NCI-H1417 (cell line): Measurements from ENCODE around the gene E2F3.
A peak's percentile ranks its signal among the peaks of the same experiment; 100 is the strongest.

ENCODE experiments used
- DNase-seq, 3 experiments: peaks; one replicate each; lab custom pipeline; 2025; lab: John Stamatoyannopoulos, UW

E2F3 gene

GRCh38 chr6:20533746-20534294 is 132.1 kb downstream of the E2F3 start:
- DNase-seq = no peak

DNA sequence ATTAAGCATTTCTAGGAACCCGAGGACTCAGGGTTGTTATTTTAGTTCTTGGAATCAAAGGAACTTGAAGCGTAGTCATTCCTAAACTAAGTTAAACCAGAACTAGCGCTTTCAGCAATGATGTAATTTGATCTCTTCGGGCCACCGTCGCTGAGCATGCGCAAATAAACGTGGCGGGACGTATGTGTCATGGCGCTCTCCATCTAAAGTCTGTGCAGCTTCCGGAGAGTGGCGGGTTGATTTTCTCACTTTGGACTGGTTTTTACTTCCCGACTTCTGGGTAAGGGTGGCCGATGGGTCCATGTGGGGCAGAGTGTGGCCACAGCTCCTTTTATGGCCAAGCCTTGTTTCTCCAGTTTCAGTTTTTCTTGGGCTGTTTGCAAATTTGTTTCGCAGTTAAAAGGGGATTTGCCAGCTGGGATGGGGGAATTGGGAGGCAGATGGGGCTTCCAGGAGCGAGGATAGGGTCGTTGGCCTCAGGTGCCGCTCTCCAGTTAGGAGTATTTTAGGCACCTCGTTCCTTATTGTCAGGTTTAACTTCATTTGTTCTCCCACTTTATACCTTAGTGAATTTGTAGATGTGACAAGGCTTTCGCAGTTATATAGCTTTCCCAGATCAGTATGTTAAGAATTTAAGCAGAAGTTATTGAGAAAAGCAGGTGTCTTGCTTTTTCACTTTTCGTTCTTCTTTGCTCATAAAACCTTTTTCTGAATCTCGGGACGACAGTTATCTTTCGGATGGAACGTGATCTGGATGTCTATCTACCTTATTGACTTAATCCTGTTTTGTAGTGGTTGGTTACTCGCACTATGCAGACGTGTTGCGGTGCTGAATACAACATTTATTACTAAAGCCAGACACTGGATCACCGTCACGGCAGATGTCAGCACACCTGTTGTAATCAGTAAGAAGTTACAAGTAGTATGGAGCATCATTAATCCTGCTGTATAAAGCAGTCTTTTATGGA is 132.9 kb downstream of the E2F3 start, which contains the start of gene CDKAL1:
TSS of gene CDKAL1 (plus strand) at position 163 of the 968 bp plus-strand sequence. CDS start 11,894 bp downstream, outside the sequence.
- peak; percentile 88 to 94 (median 90) for DNase-seq

DNA sequence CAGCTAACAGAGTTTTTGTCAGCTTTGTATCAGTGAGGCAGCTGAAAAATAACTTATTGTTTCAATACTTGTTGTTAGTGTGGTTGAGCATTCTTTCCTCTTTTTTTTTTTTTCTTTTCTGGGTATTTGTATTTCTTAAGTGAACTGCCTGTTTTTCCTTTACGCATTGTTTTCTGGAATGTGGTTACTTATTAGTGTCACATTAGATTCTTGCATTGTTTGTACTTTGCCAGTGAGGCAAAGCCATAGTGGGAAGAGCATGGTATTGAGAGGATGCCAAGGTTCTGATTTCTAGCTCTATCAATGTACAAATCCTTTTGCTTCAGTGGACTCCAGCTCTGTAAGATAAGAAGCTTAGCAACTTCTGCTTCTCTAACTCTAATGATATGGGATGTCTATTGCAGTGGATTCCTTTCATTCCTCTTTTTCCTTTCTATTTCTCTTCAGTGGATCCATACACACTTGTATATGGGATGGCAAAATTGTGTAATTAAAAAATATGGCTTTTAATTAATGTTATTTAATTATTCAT is 136.5 kb downstream of the E2F3 start:
- DNase-seq = no peak

GRCh38 chr6:20538907-20539306 is 137.2 kb downstream of the E2F3 start:
- no peak for DNase-seq

- no peak for DNase-seq
These were observed 137.7 kb downstream of the E2F3 start for GRCh38 chr6:20539387-20539786.

- no peak for DNase-seq
These were observed 139.0 kb downstream of the E2F3 start for GRCh38 chr6:20540683-20541082.

DNA sequence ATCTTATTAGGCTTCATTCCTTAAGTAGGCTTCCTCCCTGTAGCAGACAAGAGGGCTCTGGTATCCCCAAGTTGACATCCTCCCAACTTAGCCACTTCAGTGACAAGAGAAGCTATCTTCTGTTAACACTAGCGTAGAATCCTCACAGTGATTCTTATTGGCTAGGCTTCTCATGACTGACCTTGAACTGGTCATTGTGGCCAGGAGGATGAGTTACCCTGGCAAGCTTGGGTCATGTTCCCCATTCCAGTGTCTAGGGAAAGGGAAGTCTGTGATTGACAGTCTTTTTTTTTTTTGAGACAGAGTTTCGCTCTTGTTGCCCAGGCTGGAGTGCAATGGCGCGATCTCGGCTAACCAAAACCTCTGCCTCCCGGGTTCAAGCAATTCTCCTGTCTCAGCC is 139.7 kb downstream of the E2F3 start:
- no peak for DNase-seq

DNA sequence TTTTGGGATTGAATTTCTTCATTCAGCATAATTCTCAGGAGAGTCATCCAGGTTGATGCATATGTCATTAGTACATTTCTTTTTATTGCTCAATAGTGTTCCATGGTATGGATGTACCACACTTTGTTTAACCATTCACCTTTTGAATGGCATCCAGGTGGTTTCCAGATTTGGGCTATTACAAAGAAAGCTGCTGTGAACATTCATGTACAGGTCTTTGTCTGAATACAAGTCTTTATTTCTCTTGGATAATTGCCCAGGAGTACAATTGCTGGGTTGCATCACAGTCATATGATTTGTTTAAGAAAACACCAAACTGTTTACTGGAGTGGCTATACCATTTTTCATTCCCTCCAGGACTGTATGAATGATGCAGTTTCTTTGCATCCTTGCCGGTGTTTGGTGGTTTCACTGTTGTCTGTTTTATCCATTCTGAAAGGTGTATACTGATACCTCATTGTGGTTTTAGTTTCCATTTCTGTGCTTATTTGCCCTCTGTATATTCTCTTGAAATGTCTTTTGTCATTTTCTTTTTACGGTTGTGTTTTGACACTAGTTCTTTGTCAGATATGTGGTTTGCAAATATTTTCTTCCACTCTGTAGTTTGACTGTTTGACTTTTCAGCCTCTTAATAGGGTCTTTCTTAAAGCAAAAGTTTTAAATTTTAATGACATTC is 141.4 kb downstream of the E2F3 start:
- DNase-seq = peak in 1 of 3 experiments; percentile 23
